Gastroesophageal sphincter (tissue), 4 donors: Measurements from ENCODE around the gene COL8A1. TPM values are rescaled to one million over a fixed set of nuclear protein-coding genes. Genes with fewer than 3 reads are reported as not detected.

ENCODE experiments used
- ATAC-seq: fragments of 150-250 bp; one replicate; pipeline ENCODE4 v1.9.1; 2016; ENCODE audit warnings: mild to moderate bottlenecking, moderate library complexity
- H3K27ac ChIP-seq, 4 donors: fragments of 200-600 bp; sonication (generic) in 3 of 4; 1 replicate in 3 of 4; 2 replicates in 1 of 4; pipeline ENCODE4 v1.5.1; 2016 to 2019
- H3K27me3 ChIP-seq: fragments of 200-600 bp; sonication (generic); one replicate; pipeline ENCODE4 v1.5.1; 2019
- H3K36me3 ChIP-seq, 2 donors: fragments of 200-600 bp; sonication (generic); one replicate each; pipeline ENCODE4 v1.5.1; 2019; ENCODE audit warnings: control low read depth in 1 of 2
- H3K4me1 ChIP-seq, 3 donors: fragments of 200-600 bp; sonication (generic); 1 replicate in 2 of 3; 2 replicates in 1 of 3; pipeline ENCODE4 v1.5.1; 2016 to 2019; ENCODE audit warnings: control low read depth in 2 of 3
- H3K4me3 ChIP-seq, 2 donors: fragments of 200-600 bp; sonication (generic); one replicate each; pipeline ENCODE4 v1.5.1; 2019; ENCODE audit warnings: mild to moderate bottlenecking in 1 of 2, moderate library complexity in 1 of 2
- H3K9me3 ChIP-seq, 3 donors: fragments of 200-600 bp; sonication (generic); one replicate each; pipeline ENCODE4 v1.5.1; 2017 to 2019; ENCODE audit warnings: control low read depth in 2 of 3
- EP300 ChIP-seq: sonication (generic); formaldehyde crosslinking; IDR thresholded peaks from one replicate; pipeline ENCODE4 v1.6.1; 2017; ENCODE audit warnings: antibody characterized with exemption, mild to moderate bottlenecking
- POLR2A ChIP-seq, 2 donors: fragments of 450-650 bp; IDR thresholded peaks; one replicate each; pipeline ENCODE4 v1.6.1; 2017; ENCODE audit warnings: antibody characterized with exemption in 2 of 2, mild to moderate bottlenecking in 2 of 2, moderate library complexity in 1 of 2
- POLR2AphosphoS5 ChIP-seq: sonication (generic); formaldehyde crosslinking; IDR thresholded peaks from one replicate; pipeline ENCODE4 v1.6.1; 2017; ENCODE audit warnings: antibody characterized with exemption
- WGBS, 2 donors: methylation state at CpG; one replicate each; pipeline ENCODE4 v1.1.5; 2018; ENCODE audit warnings: low coverage in 1 of 2; 5-methylcytosine and 5-hydroxymethylcytosine counted together
- total RNA-seq, 4 donors: library from RNA; depleted of rRNA; stranded (reverse); fragments of >200 nt; gene quantifications; one replicate each; pipeline ENCODE4 v1.1.0, GENCODE V29; 2016
- TF ChIP-seq, protein P1 (sequence below), 4 experiments: fragments of 200-600 bp in 2 of 4; fragments of 450-650 bp in 2 of 4; sonication (generic) in 1 of 4; IDR thresholded peaks; one replicate each; pipeline ENCODE4 v1.5.1; 2017 to 2019; ENCODE audit warnings: antibody characterized with exemption in 4 of 4, mild to moderate bottlenecking in 2 of 4, moderate library complexity in 2 of 4

Gene COL8A1
- total RNA-seq, 4 donors from 2014 or later: 20.3 to 136 (median 80.1) TPM

DNA sequence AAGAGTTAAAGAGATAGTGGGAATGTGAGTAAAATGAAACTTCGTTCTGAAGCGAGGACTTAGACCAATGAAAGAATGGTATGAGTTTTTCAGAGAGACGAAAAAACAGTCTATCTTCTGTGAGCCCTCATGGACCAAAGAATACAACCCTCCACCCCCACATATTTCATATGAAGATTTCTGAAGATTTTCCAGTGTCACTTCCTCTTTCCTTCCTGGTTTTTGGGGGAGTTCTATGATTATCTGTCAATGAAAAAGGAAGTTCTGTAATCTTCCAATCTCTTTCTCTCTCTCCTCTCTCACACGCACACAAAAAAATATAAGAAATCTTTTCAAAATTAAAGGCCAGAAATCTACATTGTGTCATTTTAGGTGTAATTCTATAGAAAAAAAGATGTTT, 206.9 kb downstream of the COL8A1 start:
- Histone ChIP-seq H3K27me3 (no peaks in the 10 kb centered on the region), H3K36me3 (peaks cover 0 to 8% of the 10 kb centered on the region in 2 donors), H3K4me3 (no peak overlapping the region), H3K9me3 (peaks cover 0 to 14% (median 4%) of the 10 kb centered on the region in 3 donors), H3K27ac (peak overlapping the region; percentile 79 to 86 (median 82)), H3K4me1 (peaks cover 20 to 66% (median 23%) of the 10 kb centered on the region in 3 donors)
- TF ChIP-seq POLR2AphosphoS5: no peak
- TF ChIP-seq EP300: no peak
- TF ChIP-seq, protein P1, sequence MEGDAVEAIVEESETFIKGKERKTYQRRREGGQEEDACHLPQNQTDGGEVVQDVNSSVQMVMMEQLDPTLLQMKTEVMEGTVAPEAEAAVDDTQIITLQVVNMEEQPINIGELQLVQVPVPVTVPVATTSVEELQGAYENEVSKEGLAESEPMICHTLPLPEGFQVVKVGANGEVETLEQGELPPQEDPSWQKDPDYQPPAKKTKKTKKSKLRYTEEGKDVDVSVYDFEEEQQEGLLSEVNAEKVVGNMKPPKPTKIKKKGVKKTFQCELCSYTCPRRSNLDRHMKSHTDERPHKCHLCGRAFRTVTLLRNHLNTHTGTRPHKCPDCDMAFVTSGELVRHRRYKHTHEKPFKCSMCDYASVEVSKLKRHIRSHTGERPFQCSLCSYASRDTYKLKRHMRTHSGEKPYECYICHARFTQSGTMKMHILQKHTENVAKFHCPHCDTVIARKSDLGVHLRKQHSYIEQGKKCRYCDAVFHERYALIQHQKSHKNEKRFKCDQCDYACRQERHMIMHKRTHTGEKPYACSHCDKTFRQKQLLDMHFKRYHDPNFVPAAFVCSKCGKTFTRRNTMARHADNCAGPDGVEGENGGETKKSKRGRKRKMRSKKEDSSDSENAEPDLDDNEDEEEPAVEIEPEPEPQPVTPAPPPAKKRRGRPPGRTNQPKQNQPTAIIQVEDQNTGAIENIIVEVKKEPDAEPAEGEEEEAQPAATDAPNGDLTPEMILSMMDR (IDR thresholded peaks at IDR 0.05): no peak
- TF ChIP-seq POLR2A (IDR thresholded peaks at IDR 0.05): no peak
- whole genome bisulfite sequencing, 2 donors: 29 to 37% methylated on average over 4 of the region's 4 CpGs
- ATAC-seq: no peak

DNA sequence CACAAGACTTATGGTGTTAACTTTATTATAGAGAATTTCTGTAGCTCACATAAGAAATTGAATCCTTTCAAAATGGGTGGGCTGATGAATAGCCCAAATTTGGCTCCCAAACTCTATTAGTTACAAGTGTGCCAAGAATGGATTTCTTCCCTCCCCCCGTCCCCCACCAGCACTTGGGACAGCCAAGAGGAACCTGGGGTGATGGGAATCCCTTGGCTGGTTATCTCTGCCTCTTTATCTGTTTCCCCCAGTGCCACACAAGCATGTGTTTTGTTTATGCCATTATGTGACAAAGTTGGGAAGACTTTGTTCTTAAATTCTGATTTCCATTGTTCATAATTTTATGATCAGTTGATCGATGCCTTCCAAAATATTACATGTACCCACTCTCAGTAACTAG, 207.6 kb downstream of the COL8A1 start:
- H3K27ac ChIP-seq: peak overlapping the region; percentile 79 to 86 (median 82)
- TF ChIP-seq POLR2A (IDR thresholded peaks at IDR 0.05) (no peak), POLR2AphosphoS5 (no peak), EP300 (no peak)
- TF ChIP-seq, protein P1 (IDR thresholded peaks at IDR 0.05): no peak
- WGBS, 2 donors: 14 to 28% methylated on average over 1 to 2 of the region's 2 CpGs

DNA sequence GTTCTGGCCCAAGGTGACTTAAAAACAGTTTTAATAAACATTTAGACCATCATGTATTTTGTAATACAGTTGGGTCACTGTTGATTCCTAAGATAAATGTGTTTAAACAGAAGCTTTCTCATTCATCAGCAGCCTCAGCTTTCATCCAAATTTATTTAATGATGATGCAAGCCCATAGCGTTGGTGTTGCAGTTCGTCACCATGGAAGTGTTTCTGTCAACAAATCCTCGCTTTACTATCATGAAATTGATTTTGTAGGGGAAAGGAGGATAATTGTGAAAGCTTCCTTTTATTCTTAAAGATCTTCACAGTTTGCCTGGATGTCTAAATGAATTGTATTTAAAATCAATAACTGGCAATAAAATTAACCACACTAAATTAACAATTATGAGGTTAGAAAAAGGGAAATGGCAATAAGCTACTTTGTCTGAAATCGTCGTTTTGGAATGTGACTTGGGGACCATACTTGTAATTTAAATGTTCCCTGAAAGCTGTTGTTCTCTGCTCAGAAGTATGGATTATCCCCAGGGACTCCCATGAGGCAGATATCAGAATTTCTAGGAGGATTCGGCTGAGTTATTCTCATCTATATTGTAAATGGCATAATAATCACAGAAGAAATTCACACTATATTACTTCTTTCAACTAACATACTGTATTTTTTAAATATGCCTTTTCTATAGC, 208.2 kb downstream of the COL8A1 start:
- WGBS, 2 donors: 3 to 8% methylated on average over 6 of the region's 6 CpGs
- Histone ChIP-seq H3K27ac (peak overlapping the region; percentile 79 to 86 (median 82)), H3K4me3 (no peak overlapping the region), H3K9me3 (peaks cover 0 to 20% (median 4%) of the 10 kb centered on the region in 3 donors), H3K27me3 (no peaks in the 10 kb centered on the region), H3K4me1 (peaks cover 20 to 66% (median 23%) of the 10 kb centered on the region in 3 donors), H3K36me3 (peaks cover 0 to 17% of the 10 kb centered on the region in 2 donors)
- TF ChIP-seq POLR2A (IDR thresholded peaks at IDR 0.05) (no peak), EP300 (peak; percentile 3), POLR2AphosphoS5 (peak; percentile 80)
- ATAC-seq: peak; percentile 81

More for the DNA sequence above, 207.6 kb downstream of the COL8A1 start:
- no peak overlapping the region for H3K4me3 ChIP-seq
- peaks cover 0 to 20% (median 4%) of the 10 kb centered on the region in 3 donors for H3K9me3 ChIP-seq
- ATAC-seq: no peak
- H3K4me1 ChIP-seq: peaks cover 20 to 66% (median 23%) of the 10 kb centered on the region in 3 donors
- no peaks in the 10 kb centered on the region for H3K27me3 ChIP-seq
- peaks cover 0 to 14% of the 10 kb centered on the region in 2 donors for H3K36me3 ChIP-seq

DNA sequence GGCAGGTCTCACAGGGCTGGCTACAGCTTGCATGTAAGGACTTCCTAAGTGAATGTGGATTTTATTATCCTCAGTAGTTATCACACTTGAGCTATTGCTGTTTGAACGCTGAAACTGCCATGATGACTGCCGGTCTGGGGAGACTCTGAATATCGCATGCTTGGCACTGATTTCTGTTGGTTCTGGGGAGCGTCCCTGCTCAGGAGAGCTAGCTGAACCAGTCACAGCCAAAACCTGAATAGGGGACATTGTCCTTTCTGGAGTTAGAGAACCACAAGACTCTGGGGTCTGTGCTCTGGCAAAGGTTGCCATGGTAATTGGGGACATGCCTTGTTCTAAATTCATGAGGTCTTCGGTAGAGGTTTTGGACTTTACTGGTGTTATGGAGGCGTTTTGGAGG, 210.0 kb downstream of the COL8A1 start:
- Histone ChIP-seq H3K4me3 (no peak overlapping the region), H3K36me3 (peaks cover 0 to 21% of the 10 kb centered on the region in 2 donors), H3K27ac (peak overlapping the region; percentile 61 to 86 (median 77)), H3K4me1 (peaks cover 20 to 64% (median 20%) of the 10 kb centered on the region in 3 donors), H3K27me3 (no peaks in the 10 kb centered on the region), H3K9me3 (peaks cover 0 to 20% (median 4%) of the 10 kb centered on the region in 3 donors)
- TF ChIP-seq, protein P1 (IDR thresholded peaks at IDR 0.05): no peak
- TF ChIP-seq POLR2AphosphoS5 (no peak), POLR2A (IDR thresholded peaks at IDR 0.05) (no peak), EP300 (no peak)
- 69 to 88% methylated on average over 1 to 6 of the region's 6 CpGs for WGBS, 2 donors
- ATAC-seq: no peak

Other genes starting within 250 kb of the COL8A1 start
- gene CMSS1, start 179.3 kb downstream of the COL8A1 start, total RNA-seq: 10 to 100 TPM; 15.2 to 20.8 (median 16.6) TPM